ENCODE measurements around the gene MSH5.

DNA sequence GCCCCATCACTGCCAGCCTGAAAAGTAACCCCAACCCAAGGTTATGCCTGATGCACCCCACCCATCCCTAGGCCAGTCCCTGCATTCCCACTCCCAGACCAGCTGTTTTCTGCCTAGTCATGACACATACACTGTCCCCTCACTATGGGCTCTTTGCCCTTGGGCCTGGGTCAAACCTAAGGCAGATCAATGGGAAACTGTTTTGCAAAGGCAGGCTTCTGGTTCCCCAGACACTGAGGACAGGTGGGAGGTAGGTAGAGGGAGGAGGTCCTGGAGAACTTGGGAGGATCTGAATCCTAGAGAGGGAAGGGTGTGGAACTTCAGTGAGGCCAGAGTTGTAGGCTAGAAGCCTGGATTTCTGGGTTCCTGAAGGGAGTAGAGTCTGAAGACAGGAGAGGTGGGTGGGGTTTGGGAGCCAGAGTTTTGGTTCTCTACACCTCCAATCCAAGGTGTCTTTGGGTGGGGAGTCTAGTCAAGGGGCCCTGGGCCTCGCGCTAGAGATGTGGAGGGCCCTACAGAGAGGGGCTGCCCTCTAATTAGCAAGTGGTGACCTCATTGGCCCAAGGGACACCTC is 5.5 kb upstream of the MSH5 start:
- TF ChIP-seq CTCF (IDR thresholded peaks at IDR 0.05; ENCODE audit: low read depth, low read length) (no peak), POLR2A (IDR thresholded peaks at IDR 0.05; ENCODE audit: extremely low read depth, insufficient read length) (no peak), MYC (IDR thresholded peaks at IDR 0.05; ENCODE audit: low read depth, low read length) (no peak)
- TF ChIP-seq, protein P1, sequence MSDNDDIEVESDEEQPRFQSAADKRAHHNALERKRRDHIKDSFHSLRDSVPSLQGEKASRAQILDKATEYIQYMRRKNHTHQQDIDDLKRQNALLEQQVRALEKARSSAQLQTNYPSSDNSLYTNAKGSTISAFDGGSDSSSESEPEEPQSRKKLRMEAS (IDR thresholded peaks at IDR 0.05; ENCODE audit: low read depth, low read length) = no peak

Measured in NB4 (cell line).